ENCODE measurements around the gene SCAMP2. TPM values are rescaled to one million over a fixed set of nuclear protein-coding genes. Genes with fewer than 3 reads are reported as not detected.

Gene SCAMP2
- total and polyA plus RNA-seq, 2 of the 13 experiments (the other 11 are each of a cell fraction or from before 2014, with no cell fraction given) = 34.8 to 121 TPM

DNA sequence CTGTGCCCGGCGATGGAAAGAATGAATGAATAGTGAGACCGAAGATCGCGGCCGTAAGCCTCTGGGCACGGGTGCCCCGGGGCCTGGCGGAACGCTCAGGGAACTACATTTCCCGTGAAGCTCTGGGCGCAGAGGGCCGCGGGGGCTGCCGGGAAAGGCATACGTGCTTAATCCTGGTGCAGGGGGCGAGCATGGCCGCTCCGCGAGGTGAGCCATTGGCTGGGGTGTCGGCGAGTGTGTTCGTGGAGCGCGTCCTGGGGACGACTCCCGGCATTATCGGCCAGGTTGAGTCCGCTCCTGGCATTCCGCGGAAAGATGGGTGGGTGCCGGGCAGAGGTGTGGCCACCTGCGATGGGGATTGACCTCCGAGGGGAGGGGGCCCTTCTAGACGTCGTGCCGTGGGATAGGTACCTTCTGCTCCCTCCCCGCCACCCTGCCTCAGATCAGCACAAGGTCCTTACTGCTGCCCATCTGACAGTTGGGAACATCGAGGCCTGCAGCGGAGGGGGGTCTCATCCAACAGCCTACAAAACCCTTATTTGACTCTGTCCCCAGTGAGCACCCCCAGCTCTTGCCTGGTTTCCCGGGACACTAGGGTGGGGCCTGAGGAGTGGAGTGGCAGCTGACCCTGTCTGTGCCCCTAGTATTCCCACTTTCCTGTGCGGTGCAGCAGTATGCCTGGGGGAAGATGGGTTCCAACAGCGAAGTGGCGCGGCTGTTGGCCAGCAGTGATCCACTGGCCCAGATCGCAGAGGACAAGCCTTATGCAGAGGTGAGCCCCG, 16.9 kb upstream of the SCAMP2 start, which contains the start of gene MPI (continued):
- TF ChIP-seq, protein P1, sequence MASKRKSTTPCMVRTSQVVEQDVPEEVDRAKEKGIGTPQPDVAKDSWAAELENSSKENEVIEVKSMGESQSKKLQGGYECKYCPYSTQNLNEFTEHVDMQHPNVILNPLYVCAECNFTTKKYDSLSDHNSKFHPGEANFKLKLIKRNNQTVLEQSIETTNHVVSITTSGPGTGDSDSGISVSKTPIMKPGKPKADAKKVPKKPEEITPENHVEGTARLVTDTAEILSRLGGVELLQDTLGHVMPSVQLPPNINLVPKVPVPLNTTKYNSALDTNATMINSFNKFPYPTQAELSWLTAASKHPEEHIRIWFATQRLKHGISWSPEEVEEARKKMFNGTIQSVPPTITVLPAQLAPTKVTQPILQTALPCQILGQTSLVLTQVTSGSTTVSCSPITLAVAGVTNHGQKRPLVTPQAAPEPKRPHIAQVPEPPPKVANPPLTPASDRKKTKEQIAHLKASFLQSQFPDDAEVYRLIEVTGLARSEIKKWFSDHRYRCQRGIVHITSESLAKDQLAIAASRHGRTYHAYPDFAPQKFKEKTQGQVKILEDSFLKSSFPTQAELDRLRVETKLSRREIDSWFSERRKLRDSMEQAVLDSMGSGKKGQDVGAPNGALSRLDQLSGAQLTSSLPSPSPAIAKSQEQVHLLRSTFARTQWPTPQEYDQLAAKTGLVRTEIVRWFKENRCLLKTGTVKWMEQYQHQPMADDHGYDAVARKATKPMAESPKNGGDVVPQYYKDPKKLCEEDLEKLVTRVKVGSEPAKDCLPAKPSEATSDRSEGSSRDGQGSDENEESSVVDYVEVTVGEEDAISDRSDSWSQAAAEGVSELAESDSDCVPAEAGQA (IDR thresholded peaks at IDR 0.05; ENCODE audit: low read depth) = peak; percentile 42; the same call in 1 of the 2 replicates
- TF ChIP-seq, protein P1 (CRISPR knock-in tag; IDR thresholded peaks at IDR 0.05; ENCODE audit: borderline replicate concordance) = 0 out of 2 replicates have a peak, but pooled peaks have one; percentile 33
- no peak for TF ChIP-seq HOXA7 (CRISPR knock-in tag; IDR thresholded peaks at IDR 0.05)
- 0 out of 2 replicates have a peak, but pooled peaks have one; percentile 7 for TF ChIP-seq STAG1 (CRISPR knock-in tag; IDR thresholded peaks at IDR 0.05)
- TF ChIP-seq ZNF839 (CRISPR knock-in tag; IDR thresholded peaks at IDR 0.05; ENCODE audit: borderline replicate concordance) = no peak; the same call in none of the 2 replicates
- peak; percentile 51; the same call in 1 of the 2 replicates for TF ChIP-seq ZNF138 (CRISPR knock-in tag; IDR thresholded peaks at IDR 0.05; ENCODE audit: low read depth)
- no peak for TF ChIP-seq FOXO4 (CRISPR knock-in tag; conservative IDR thresholded peaks at IDR 0.05)
- peak; percentile 93; the same call in 1 of the 2 replicates for TF ChIP-seq EEA1 (CRISPR knock-in tag; IDR thresholded peaks at IDR 0.05; ENCODE audit: borderline replicate concordance)
- peak; percentile 32; the same call in 1 of the 2 replicates for TF ChIP-seq NR2F2 (IDR thresholded peaks at IDR 0.05; ENCODE audit: borderline replicate concordance, low read depth)
- no peak; the same call in 1 of the 2 replicates for TF ChIP-seq ZNF780A (CRISPR knock-in tag; IDR thresholded peaks at IDR 0.05)
- TF ChIP-seq, protein P2, sequence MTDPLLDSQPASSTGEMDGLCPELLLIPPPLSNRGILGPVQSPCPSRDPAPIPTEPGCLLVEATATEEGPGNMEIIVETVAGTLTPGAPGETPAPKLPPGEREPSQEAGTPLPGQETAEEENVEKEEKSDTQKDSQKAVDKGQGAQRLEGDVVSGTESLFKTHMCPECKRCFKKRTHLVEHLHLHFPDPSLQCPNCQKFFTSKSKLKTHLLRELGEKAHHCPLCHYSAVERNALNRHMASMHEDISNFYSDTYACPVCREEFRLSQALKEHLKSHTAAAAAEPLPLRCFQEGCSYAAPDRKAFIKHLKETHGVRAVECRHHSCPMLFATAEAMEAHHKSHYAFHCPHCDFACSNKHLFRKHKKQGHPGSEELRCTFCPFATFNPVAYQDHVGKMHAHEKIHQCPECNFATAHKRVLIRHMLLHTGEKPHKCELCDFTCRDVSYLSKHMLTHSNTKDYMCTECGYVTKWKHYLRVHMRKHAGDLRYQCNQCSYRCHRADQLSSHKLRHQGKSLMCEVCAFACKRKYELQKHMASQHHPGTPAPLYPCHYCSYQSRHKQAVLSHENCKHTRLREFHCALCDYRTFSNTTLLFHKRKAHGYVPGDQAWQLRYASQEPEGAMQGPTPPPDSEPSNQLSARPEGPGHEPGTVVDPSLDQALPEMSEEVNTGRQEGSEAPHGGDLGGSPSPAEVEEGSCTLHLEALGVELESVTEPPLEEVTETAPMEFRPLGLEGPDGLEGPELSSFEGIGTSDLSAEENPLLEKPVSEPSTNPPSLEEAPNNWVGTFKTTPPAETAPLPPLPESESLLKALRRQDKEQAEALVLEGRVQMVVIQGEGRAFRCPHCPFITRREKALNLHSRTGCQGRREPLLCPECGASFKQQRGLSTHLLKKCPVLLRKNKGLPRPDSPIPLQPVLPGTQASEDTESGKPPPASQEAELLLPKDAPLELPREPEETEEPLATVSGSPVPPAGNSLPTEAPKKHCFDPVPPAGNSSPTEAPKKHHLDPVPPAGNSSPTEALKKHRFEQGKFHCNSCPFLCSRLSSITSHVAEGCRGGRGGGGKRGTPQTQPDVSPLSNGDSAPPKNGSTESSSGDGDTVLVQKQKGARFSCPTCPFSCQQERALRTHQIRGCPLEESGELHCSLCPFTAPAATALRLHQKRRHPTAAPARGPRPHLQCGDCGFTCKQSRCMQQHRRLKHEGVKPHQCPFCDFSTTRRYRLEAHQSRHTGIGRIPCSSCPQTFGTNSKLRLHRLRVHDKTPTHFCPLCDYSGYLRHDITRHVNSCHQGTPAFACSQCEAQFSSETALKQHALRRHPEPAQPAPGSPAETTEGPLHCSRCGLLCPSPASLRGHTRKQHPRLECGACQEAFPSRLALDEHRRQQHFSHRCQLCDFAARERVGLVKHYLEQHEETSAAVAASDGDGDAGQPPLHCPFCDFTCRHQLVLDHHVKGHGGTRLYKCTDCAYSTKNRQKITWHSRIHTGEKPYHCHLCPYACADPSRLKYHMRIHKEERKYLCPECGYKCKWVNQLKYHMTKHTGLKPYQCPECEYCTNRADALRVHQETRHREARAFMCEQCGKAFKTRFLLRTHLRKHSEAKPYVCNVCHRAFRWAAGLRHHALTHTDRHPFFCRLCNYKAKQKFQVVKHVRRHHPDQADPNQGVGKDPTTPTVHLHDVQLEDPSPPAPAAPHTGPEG (CRISPR knock-in tag; IDR thresholded peaks at IDR 0.05) = peak; percentile 47; the same call in 1 of the 2 replicates
- TF ChIP-seq GABPA (IDR thresholded peaks at IDR 0.05; ENCODE audit: low read depth, low read length) = no peak; the same call in 1 of the 2 replicates
- peak; percentile 74 for TF ChIP-seq GABPA (CRISPR knock-in tag; IDR thresholded peaks at IDR 0.05; ENCODE audit: low read depth)
- peak; percentile 55; the same call in 1 of the 2 replicates for TF ChIP-seq STAT5B (CRISPR knock-in tag; IDR thresholded peaks at IDR 0.05)
- TF ChIP-seq CCDC6 (CRISPR knock-in tag; IDR thresholded peaks at IDR 0.05) = no peak; the same call in 1 of the 2 replicates

Data from HepG2 (cell line).